Measurements from ENCODE around the gene S100A1.

Gene S100A1

DNA sequence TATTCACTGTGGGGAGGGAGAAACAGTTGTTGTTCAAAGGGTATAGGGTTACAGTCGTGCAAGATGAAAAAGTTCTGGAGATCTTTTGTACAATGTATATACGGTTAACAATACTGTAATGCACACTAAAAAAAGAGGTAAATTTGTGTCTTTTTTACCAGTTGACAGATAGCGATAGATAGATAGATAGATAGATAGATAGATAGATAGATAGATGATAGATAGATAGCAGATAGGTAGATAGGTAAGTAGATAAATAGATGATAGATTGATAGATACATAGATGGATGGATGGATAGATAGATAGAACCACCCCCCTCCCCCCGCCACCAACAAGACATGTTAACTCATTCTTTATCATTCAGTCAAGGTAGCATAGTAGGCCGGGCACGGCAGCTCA is 25.5 kb upstream of the S100A1 start:
- no peak for ATAC-seq
- Mint-ChIP-seq H3K4me1 (peaks cover 14% of the 10 kb centered on the region), H3K36me3 (ENCODE audit: low read depth) (no peaks in the 10 kb centered on the region), H3K4me3 (no peak overlapping the region), H3K27me3 (no peaks in the 10 kb centered on the region), H3K27ac (no peak overlapping the region), H3K9me3 (no peaks in the 10 kb centered on the region)
- no peak for DNase-seq

DNA sequence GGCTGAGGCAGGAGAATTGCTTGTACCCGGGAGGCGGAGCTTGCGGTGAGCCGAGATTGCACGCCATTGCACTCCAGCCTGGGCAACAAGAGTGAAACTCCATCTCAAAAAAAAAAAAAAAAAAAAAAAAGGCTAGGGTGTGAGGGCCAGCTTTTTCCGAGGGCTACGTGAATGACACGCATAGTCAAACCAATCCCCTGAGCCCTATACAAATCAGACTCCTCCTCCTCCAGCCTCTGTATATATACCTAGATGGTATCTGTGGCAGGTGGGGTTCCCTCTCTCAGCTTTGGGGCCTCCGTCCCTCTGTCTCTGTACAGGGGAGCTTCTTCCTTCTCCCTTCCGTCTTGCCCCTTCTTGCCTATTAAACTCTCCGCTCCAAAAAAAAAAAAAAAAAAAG is 22.0 kb upstream of the S100A1 start:
- no peak for DNase-seq
- H3K4me1 Mint-ChIP-seq, result peaks cover 2% of the 10 kb centered on the region
- ATAC-seq, result no peak
- no peaks in the 10 kb centered on the region for H3K27me3 Mint-ChIP-seq
- H3K9me3 Mint-ChIP-seq, result no peaks in the 10 kb centered on the region
- no peaks in the 10 kb centered on the region for H3K36me3 Mint-ChIP-seq (ENCODE audit: low read depth)
- H3K4me3 Mint-ChIP-seq, result no peak overlapping the region
- H3K27ac Mint-ChIP-seq, result no peak overlapping the region

DNA sequence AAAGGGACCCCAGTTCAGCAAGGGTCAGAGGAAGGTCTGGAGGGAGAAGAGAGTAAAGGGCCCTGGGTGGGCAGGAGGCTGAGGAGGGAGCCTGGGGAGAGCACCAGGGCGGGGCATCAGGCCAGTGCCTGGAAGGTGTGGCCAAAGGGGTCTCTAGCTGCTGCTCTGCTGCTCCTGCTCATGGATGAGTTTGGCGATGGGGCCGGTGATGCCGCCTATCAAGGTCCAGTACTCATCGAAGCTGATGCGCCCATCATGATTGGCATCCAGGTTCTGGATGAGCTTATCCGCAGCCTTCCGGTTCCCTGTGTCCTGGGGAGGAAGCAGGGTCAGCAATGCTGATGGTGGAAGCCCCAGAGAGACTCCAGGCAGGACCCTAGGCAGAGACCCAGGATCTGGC is 20.9 kb upstream of the S100A1 start:
- DNase-seq (no peak), ATAC-seq (no peak)
- no peak overlapping the region for H3K27ac Mint-ChIP-seq
- no peaks in the 10 kb centered on the region for H3K36me3 Mint-ChIP-seq (ENCODE audit: low read depth)
- no peaks in the 10 kb centered on the region for H3K27me3 Mint-ChIP-seq
- no peaks in the 10 kb centered on the region for H3K9me3 Mint-ChIP-seq
- peaks cover 2% of the 10 kb centered on the region for H3K4me1 Mint-ChIP-seq
- H3K4me3 Mint-ChIP-seq, result no peak overlapping the region

DNA sequence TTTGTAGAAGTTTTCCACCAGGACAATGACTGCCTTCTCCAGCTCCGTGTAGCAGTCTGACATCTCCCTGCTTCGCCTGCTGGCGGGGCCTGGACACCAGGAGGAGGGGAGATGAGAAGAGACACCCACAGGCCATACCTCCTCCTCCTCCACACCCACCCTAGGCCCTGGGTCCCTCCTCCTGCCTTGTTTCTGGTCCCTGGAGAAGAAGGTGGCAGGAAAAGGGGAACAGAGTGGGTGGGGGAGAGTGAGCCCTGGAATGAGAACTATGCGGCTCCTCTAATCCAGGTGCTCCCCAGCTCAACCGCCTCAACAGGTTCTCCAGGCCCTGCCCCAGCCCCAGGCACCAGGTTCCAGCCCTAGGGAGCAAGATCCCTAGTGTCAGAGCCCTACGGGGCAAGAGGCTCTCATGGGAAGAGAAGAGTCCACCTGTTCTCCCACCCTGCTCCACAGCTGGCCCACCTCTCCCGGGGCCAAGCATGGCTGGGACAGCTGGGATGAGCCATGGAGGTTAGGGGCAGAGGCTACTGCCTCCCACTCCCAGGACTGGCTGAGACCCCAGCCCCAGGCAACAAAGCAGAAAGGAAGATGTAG is 20.0 kb upstream of the S100A1 start:
- ATAC-seq (no peak), DNase-seq (no peak)
- no peak overlapping the region for H3K4me3 Mint-ChIP-seq
- H3K27ac Mint-ChIP-seq, result no peak overlapping the region
- H3K4me1 Mint-ChIP-seq, result no peaks in the 10 kb centered on the region
- no peaks in the 10 kb centered on the region for H3K9me3 Mint-ChIP-seq
- no peaks in the 10 kb centered on the region for H3K27me3 Mint-ChIP-seq
- no peaks in the 10 kb centered on the region for H3K36me3 Mint-ChIP-seq (ENCODE audit: low read depth)

DNA sequence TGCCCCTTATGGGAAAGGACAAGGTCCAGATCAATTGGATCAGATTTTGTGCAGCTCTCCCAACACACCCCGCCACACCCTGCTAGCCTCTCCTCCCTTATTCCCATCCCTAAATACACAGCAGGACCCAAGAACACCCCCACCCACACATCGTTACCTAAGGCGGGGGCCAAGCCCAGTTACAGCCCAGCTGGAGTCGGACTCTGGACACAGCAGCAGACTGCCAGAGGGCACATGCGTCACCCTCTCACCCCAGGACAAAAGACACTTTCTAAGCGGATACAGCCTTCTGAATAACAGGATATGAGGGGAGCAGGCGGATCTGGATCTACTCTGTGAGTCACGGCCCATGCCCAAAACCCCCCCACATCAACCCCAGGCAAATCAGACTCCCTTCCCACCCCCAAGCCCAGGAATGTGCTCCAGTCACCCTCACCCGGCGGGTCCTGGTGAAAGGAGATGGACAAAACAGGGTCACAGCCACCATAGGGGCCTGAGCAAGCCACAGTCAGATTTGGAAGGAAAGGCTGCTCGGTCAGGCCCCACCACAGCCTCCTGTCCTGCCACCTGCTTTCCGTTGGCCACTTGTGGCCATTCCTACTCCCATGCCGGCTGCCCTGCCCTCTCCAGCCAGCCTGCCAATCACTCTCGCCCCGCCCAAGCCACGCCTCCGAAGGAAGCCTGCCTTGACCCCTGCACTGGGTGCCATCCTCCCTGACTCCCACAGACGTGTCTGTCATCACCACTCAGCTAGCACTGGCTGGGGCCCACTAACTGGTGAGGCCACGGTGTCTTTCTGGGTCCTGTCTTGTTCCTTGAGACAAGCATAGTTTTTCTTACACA is 19.3 kb upstream of the S100A1 start:
- Mint-ChIP-seq H3K36me3 (ENCODE audit: low read depth) (no peaks in the 10 kb centered on the region), H3K27me3 (no peaks in the 10 kb centered on the region), H3K4me1 (no peaks in the 10 kb centered on the region), H3K4me3 (no peak overlapping the region), H3K9me3 (no peaks in the 10 kb centered on the region), H3K27ac (no peak overlapping the region)
- DNase-seq, result no peak
- no peak for ATAC-seq

DNA sequence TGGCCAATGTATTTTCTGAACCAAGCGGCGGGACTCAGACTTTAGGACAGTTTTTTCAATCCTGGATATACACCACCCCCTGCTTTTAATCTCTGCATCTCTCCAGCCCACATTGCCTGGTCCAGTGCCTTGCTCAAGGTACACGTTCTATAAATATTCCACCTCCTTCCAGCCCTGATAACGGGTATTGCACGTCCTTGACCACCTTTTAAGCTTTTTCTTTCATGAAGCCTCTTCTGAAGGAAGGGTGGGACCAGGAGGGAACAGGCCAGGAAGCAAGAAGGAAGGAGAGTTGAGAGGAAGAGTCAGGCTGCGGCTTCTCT is 18.7 kb upstream of the S100A1 start:
- DNase-seq (no peak), ATAC-seq (no peak)
- Mint-ChIP-seq H3K27me3 (no peaks in the 10 kb centered on the region), H3K27ac (no peak overlapping the region), H3K4me3 (no peak overlapping the region), H3K4me1 (no peaks in the 10 kb centered on the region), H3K36me3 (ENCODE audit: low read depth) (no peaks in the 10 kb centered on the region), H3K9me3 (no peaks in the 10 kb centered on the region)

DNA sequence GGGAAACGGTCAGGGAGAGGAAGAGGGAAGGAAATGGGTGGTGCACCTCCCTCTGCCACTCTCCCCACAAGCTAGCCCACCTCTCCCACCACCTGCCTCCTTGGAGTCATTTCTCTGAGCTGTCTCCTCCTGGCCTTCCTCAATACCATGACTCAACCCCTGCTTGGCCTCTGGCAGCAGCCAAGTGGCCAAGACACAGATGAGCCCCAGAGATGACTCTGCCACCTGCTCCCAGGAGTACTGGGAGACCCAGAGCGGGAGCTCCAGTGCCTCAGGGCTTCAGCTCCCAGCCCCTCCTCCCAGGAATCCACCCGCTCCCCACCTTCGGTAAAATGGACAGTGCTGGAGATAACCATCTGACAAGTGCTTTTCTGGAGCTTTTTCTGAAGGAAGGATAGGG is 17.9 kb upstream of the S100A1 start:
- Mint-ChIP-seq H3K4me1 (no peaks in the 10 kb centered on the region), H3K4me3 (no peak overlapping the region), H3K27me3 (no peaks in the 10 kb centered on the region), H3K36me3 (ENCODE audit: low read depth) (no peaks in the 10 kb centered on the region), H3K27ac (no peak overlapping the region), H3K9me3 (no peaks in the 10 kb centered on the region)
- ATAC-seq (no peak), DNase-seq (no peak)

DNA sequence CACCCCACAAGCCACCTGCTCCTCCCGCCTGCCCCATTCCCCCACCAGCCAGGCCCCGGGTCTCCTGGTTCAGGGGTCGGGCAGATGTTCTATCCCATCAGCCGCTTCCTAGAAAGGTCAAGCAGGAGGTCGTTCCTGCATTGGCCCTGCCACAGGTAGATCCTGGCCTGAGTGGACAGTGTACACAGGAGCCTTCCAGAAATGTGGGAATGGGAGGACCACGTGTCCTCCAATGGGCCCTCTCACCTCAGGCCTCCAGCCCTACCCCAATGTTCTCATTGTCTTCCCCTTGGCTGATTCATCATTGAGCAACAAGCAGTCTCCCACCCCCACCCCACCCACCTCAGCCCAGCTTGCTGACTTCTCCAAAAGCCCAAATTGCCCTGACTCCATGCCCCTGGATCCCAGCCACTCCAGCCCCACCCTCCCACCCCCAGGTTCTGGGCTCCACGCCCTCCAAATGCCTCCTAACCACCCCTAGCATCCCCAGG is 17.4 kb upstream of the S100A1 start:
- Mint-ChIP-seq H3K36me3 (ENCODE audit: low read depth) (no peaks in the 10 kb centered on the region), H3K9me3 (no peaks in the 10 kb centered on the region), H3K4me1 (peaks cover under 1% of the 10 kb centered on the region), H3K27ac (no peak overlapping the region), H3K27me3 (no peaks in the 10 kb centered on the region), H3K4me3 (no peak overlapping the region)
- no peak for ATAC-seq
- no peak for DNase-seq

DNA sequence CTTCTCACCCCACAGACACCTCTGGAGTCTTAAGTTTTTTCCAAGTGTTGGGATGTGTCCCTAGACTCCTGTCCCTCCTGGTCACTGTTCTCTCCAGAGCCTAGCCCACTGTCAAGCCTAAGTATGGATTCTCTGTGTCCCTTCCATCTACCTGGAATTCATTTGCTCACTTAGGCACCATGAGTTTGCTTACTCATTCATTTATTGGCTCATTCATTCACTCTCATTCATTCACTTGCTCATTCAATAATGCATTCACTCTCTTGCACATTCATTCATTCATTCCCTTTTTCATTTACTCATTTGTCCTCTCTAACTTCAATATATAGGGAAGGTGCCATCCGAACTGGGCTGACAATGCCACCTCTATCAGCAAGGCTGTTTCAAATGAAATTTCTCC is 16.9 kb upstream of the S100A1 start:
- Mint-ChIP-seq H3K27me3 (no peaks in the 10 kb centered on the region), H3K4me1 (peaks cover 3% of the 10 kb centered on the region), H3K4me3 (no peak overlapping the region), H3K27ac (no peak overlapping the region), H3K36me3 (ENCODE audit: low read depth) (no peaks in the 10 kb centered on the region), H3K9me3 (no peaks in the 10 kb centered on the region)
- DNase-seq (no peak), ATAC-seq (no peak)

DNA sequence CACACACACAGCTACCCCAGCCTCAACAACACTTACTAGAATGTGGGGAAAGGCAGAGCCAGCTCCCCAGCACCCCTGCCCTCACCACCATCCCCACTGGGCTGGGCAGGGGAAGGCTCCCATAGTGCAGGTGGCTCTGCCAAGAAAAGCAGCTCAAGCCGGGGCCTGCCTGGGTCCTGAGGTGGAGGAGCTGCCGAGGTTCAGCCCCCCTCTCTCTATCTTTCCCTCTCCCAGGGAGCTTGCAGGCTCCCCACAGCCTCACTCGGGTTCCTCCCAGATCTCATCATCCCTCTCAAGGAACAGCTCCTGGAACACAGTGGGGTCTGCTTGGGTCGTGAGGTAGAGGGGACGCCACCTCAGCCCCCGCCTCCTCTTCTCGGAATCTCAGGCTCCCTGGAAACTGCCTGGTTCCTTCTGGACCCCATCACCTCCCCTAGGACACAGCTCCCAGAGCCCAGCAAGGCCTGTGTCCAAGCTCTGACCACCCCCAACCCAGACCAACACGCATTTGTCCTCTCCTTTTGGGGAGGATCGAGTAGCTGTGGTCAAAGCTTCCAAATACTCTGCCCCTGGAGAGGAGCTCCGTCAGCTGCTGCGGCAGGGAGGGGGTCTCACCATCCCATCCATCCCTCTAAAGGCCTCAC is 16.0 kb upstream of the S100A1 start:
- DNase-seq (no peak), ATAC-seq (no peak)
- Mint-ChIP-seq H3K36me3 (ENCODE audit: low read depth) (no peaks in the 10 kb centered on the region), H3K9me3 (no peaks in the 10 kb centered on the region), H3K4me1 (peaks cover 3% of the 10 kb centered on the region), H3K27ac (no peak overlapping the region), H3K27me3 (no peaks in the 10 kb centered on the region), H3K4me3 (no peak overlapping the region)

DNA sequence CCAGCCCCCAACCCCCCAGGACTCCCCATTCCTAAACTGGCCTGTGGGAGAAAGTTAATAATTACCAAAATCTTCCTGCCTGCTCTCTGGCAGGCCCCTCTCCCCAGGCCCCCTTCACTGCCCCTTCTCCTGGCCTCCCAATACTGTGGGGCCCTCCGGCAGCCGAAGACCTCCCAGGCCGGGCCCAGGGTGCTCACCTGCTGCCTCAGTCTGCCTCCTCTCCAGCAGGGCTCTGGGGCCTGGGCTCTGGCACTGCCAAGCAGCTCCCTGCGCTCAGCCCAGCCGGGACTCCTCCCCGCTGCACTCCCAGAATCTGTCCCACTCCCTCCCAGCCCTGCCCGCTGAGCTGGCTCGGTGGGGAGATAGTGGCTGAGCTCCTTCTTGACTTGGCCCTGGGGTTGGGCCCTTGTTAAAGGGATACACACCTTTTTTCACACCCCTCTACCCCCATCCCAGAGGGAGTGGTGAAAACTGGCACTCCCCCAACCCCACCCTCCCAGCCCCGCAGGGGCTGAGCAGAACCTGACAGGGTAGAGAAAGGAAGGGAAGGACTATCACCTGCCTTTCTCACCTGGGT is 15.4 kb upstream of the S100A1 start, which contains the start of gene S100A16:
Gene S100A16, minus strand, starts transcription at position 383 of the 577 bp plus-strand sequence. CDS start 4,986 bp downstream, outside the sequence.
- Mint-ChIP-seq H3K27me3 (no peaks in the 10 kb centered on the region), H3K9me3 (no peaks in the 10 kb centered on the region), H3K27ac (no peak within 1 kb of the TSS), H3K4me1 (peaks cover 3% of the 10 kb centered on the region), H3K4me3 (no peak within 1 kb of the TSS), H3K36me3 (ENCODE audit: low read depth) (no peaks in the 10 kb centered on the region)
- ATAC-seq (no peak), DNase-seq (no peak)

DNA sequence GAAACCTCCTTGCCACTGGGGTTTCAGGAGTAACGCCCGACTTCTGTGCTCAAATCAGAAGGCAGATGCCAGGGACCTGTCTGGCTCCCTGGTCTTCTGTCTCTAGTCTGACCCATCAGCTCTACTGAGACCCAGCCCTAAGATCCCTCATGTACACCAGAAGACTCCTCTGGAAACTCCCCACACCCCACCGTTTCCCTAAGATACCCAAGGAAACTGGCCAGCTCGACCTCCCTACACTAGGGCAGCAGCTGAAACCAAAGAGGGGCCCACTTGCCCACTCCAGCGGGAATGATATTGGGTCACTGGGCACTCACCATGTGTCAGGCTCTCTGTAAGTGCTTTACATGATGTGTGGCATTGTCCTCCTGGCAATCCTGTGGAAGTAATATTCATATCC is 14.8 kb upstream of the S100A1 start:
- Mint-ChIP-seq H3K9me3 (no peaks in the 10 kb centered on the region), H3K27ac (no peak overlapping the region), H3K36me3 (ENCODE audit: low read depth) (no peaks in the 10 kb centered on the region), H3K4me3 (no peak overlapping the region), H3K4me1 (peaks cover 3% of the 10 kb centered on the region), H3K27me3 (no peaks in the 10 kb centered on the region)
- DNase-seq, result no peak
- ATAC-seq, result no peak

DNA sequence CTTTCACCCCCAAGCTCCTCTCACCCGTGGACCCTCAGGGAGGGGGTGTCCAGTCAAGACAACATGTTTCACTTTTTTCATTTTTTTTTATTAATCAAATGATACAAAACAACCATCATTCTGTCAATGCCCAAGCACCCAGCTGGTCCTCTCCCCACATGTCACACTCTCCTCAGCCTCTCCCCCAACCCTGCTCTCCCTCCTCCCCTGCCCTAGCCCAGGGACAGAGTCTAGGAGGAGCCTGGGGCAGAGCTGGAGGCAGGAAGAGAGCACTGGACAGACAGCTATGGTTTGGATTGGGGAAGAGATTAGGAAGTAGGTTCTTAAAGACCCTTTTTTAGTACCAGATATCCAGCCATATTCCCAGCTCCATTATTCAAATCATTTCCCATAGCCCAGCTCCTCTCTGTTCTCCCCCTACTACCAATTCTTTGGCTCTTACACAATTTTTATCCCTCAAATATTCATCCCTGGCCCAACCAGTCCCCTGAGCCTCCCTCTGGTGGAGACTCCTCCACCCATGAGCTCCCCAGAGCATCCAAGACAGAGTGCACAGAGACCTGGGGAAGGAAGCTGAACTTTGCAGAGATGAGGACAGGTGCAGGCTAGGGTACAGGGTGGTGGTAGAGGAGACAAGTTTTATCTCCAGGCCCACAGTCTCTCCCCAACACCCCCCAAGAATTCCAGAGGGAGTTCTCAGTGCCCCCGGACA is 13.9 kb upstream of the S100A1 start:
- no peak for ATAC-seq
- H3K4me3 Mint-ChIP-seq, result no peak overlapping the region
- DNase-seq, result no peak
- H3K4me1 Mint-ChIP-seq, result peaks cover 3% of the 10 kb centered on the region
- no peak overlapping the region for H3K27ac Mint-ChIP-seq
- H3K36me3 Mint-ChIP-seq (ENCODE audit: low read depth), result no peaks in the 10 kb centered on the region
- H3K27me3 Mint-ChIP-seq, result no peaks in the 10 kb centered on the region
- no peaks in the 10 kb centered on the region for H3K9me3 Mint-ChIP-seq

DNA sequence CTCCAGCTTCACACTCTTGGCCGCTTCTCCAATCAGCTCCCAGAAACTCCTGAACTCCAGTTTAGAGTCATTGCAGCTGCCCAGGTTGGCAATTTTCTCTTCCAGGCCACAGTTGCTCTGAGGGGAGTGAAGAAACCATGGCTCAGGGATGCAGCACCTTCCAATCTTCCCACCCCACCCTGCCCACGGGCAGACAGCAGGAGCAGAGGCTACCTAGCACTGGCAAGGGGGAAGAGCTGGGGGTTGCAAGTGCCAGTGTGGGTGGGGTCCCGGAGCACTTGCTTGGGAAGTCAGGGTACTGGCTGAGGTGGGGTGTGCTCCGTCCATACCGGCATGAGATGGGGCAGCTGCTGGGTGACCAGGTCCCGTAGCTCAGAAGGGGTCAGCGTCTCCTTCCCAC is 13.3 kb upstream of the S100A1 start:
- Mint-ChIP-seq H3K27ac (no peak overlapping the region), H3K4me1 (peaks cover 3% of the 10 kb centered on the region), H3K9me3 (no peaks in the 10 kb centered on the region), H3K36me3 (ENCODE audit: low read depth) (no peaks in the 10 kb centered on the region), H3K4me3 (no peak overlapping the region), H3K27me3 (no peaks in the 10 kb centered on the region)
- DNase-seq, result no peak
- no peak for ATAC-seq

Measured in activated naive CD8-positive, alpha-beta T cell treated with anti-CD3 and anti-CD28 coated beads, Interleukin-2, amount 50 U/mL, for 24 hours (primary cell).